ENCODE results near the gene AGAP2. TPM values are rescaled to one million over a fixed set of nuclear protein-coding genes. Genes with fewer than 3 reads are reported as not detected.

Gene AGAP2
- total RNA-seq, 2 experiments from 2014 or later = 21.0 to 21.2 TPM

DNA sequence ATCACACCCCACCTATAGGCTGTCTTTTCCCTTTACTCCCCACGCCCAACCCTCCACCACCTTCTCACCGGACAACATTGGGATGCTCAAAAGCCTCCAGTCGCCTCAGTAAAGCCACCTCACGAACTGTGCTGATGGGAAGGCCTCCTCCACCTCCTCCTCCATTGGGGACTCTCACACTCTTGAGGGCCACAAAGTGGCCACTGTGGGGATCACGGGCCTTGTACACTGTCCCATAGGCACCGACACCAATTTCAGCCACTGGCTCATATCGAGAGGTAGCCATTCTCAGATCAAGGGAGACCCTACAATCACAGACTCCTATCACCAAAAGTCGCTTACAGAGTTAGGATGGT is 12.9 kb upstream of the AGAP2 start:
- Histone ChIP-seq H3K27ac (ENCODE audit: low read depth in 1 of 2, low read length in 2 of 2) (peak overlapping the region; percentile 74 to 78), H3K27me3 (ENCODE audit: control insufficient read depth in 1 of 2, insufficient read depth in 2 of 2, low read length in 2 of 2) (no peaks in the 10 kb centered on the region), H3K36me3 (ENCODE audit: insufficient read depth, low read length) (peaks cover 34% of the 10 kb centered on the region), H3K4me1 (ENCODE audit: insufficient read depth, low read length) (peaks cover 50% of the 10 kb centered on the region), H3K4me3 (ENCODE audit: low read length) (peak overlapping the region; percentile 66), H3K9me3 (ENCODE audit: control insufficient read depth in 1 of 2, insufficient read depth in 1 of 2, low read length in 2 of 2) (no peaks in the 10 kb centered on the region)
- ChIA-PET POLR2A (interaction anchor here (0.6 to 1.2 kb wide), 7 partner anchors 10 to 1787 kb away, joined by 3 to 9 read pairs (median 3); partner anchors contain the start of genes CYP27B1 and DDIT3), CTCF (interaction anchor here (0.8 kb wide), 1 partner anchor 168 kb away, joined by 3 read pairs; no protein-coding TSS in a partner anchor)
- DNase-seq (peak in 1 of 14 experiments; percentile 39), ATAC-seq (ENCODE audit: poor library complexity) (no peak)
- Mint-ChIP-seq H3K4me3 (peak overlapping the region; percentile 89), H3K27me3 (no peaks in the 10 kb centered on the region), H3K9me3 (no peaks in the 10 kb centered on the region), H3K27ac (peak overlapping the region; percentile 87), H3K36me3 (ENCODE audit: low read depth) (peaks cover 55% of the 10 kb centered on the region), H3K4me1 (ENCODE audit: low read depth) (peaks cover 62% of the 10 kb centered on the region)
- TF ChIP-seq, protein P1, sequence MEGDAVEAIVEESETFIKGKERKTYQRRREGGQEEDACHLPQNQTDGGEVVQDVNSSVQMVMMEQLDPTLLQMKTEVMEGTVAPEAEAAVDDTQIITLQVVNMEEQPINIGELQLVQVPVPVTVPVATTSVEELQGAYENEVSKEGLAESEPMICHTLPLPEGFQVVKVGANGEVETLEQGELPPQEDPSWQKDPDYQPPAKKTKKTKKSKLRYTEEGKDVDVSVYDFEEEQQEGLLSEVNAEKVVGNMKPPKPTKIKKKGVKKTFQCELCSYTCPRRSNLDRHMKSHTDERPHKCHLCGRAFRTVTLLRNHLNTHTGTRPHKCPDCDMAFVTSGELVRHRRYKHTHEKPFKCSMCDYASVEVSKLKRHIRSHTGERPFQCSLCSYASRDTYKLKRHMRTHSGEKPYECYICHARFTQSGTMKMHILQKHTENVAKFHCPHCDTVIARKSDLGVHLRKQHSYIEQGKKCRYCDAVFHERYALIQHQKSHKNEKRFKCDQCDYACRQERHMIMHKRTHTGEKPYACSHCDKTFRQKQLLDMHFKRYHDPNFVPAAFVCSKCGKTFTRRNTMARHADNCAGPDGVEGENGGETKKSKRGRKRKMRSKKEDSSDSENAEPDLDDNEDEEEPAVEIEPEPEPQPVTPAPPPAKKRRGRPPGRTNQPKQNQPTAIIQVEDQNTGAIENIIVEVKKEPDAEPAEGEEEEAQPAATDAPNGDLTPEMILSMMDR (IDR thresholded peaks at IDR 0.05) = no peak
- intact Hi-C loops (cut with DNase I, micrococcal nuclease) = loop anchor here (5.0 kb wide), 3 partner anchors 96 to 274 kb away; partner anchors contain the start of genes ARHGAP9 (in 1 of the 2), CTDSP2 (in 1 of the 2), DDIT3 (in 1 of the 2) and MBD6 (in 1 of the 2)

DNA sequence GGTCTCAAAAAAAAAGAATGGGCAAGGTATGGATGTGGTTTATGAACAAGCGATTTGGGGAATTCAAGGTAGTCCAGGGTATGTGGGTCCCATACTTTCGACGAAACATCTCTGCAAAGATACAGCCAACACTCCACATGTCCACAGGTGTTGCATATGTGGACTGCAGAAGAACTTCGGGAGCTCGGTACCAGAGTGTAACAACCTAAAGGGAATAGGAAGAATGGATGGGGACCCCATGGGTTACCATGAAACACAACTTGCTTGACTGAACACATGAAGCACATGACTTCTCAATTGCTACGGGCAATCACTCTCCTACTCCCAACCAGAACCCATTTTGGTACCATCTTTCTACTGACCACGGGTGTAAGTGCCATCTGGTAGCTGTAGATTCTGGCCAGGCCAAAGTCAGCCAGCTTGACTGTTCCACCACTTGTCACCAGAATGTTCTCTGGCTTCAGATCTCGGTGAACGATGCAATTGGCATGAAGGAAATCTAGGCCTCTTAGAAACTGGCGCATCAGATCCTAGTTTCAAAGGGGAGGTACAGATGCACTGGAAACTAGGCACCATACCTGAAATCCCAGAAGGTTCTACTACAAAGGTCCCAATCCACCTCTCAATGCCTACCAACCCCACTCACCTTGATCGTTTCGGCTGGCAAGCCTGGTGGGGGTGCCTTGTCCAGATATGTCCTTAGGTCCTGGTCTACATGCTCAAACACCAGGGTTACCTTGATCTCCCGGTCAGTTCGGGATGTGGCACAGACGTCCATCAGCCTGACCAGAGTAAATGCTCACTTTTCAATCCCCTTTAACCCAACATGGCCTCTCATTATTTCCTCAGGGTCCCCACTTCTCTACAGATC is 12.3 kb upstream of the AGAP2 start:
- H3K27me3 Mint-ChIP-seq = no peaks in the 10 kb centered on the region
- TF ChIP-seq, protein P1 (IDR thresholded peaks at IDR 0.05) = no peak
- H3K4me1 Mint-ChIP-seq (ENCODE audit: low read depth) = peaks cover 62% of the 10 kb centered on the region
- peaks cover 51% of the 10 kb centered on the region for H3K36me3 Mint-ChIP-seq (ENCODE audit: low read depth)
- peak overlapping the region; percentile 87 for H3K27ac Mint-ChIP-seq
- Histone ChIP-seq H3K36me3 (ENCODE audit: insufficient read depth, low read length) (peaks cover 38% of the 10 kb centered on the region), H3K27me3 (ENCODE audit: control insufficient read depth in 1 of 2, insufficient read depth in 2 of 2, low read length in 2 of 2) (no peaks in the 10 kb centered on the region), H3K4me1 (ENCODE audit: insufficient read depth, low read length) (peaks cover 49% of the 10 kb centered on the region), H3K27ac (ENCODE audit: low read depth in 1 of 2, low read length in 2 of 2) (peak overlapping the region in 1 of 2 donors; percentile 78), H3K9me3 (ENCODE audit: control insufficient read depth in 1 of 2, insufficient read depth in 1 of 2, low read length in 2 of 2) (no peaks in the 10 kb centered on the region), H3K4me3 (ENCODE audit: low read length) (peak overlapping the region; percentile 66)
- no peaks in the 10 kb centered on the region for H3K9me3 Mint-ChIP-seq
- ChIA-PET POLR2A (interaction anchor here (0.6 to 1.2 kb wide), 4 partner anchors 10 to 1786 kb away, joined by 3 to 4 read pairs (median 3); partner anchors contain the start of genes EEF1AKMT3 and METTL1), CTCF (no interaction called here)
- intact Hi-C loops (cut with DNase I, micrococcal nuclease) = loop anchor here (5.0 kb wide), 3 partner anchors 97 to 273 kb away; partner anchors contain the start of genes ARHGAP9 (in 1 of the 2), CTDSP2 (in 1 of the 2), DDIT3 (in 1 of the 2) and MBD6 (in 1 of the 2)
- H3K4me3 Mint-ChIP-seq = peak overlapping the region; percentile 89
- ATAC-seq (ENCODE audit: poor library complexity) (no peak), DNase-seq (peak in 1 of 14 experiments; percentile 33)

DNA sequence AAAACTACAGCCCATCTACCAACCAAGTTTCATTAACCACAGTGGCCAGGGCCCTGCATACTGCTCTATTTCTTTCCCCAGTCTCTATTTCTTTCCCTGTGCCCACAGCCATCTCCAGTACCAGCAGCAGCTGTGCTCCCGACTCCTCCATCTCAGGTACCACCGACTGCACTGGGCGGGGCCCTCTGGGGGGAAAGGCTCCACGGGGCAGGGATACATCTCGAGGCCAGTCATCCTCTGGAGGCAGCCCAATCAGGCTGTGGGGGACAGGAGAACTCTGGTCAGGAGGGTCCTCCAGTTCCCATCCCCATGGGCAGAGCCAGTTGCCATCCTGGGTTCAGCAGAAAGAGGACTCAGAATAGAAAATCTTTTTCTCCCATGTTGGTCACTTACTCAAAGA is 10.5 kb upstream of the AGAP2 start:
- Histone ChIP-seq H3K27me3 (ENCODE audit: control insufficient read depth in 1 of 2, insufficient read depth in 2 of 2, low read length in 2 of 2) (no peaks in the 10 kb centered on the region), H3K27ac (ENCODE audit: low read depth in 1 of 2, low read length in 2 of 2) (no peak overlapping the region), H3K4me1 (ENCODE audit: insufficient read depth, low read length) (peaks cover 56% of the 10 kb centered on the region), H3K9me3 (ENCODE audit: control insufficient read depth in 1 of 2, insufficient read depth in 1 of 2, low read length in 2 of 2) (no peaks in the 10 kb centered on the region), H3K4me3 (ENCODE audit: low read length) (no peak overlapping the region), H3K36me3 (ENCODE audit: insufficient read depth, low read length) (peaks cover 38% of the 10 kb centered on the region)
- H3K36me3 Mint-ChIP-seq (ENCODE audit: low read depth) = peaks cover 57% of the 10 kb centered on the region
- no peak overlapping the region for H3K4me3 Mint-ChIP-seq
- no peaks in the 10 kb centered on the region for H3K27me3 Mint-ChIP-seq
- H3K27ac Mint-ChIP-seq = no peak overlapping the region
- POLR2A ChIA-PET = no interaction called here
- TF ChIP-seq, protein P1 (IDR thresholded peaks at IDR 0.05) = no peak
- no peak for ATAC-seq (ENCODE audit: poor library complexity)
- peaks cover 70% of the 10 kb centered on the region for H3K4me1 Mint-ChIP-seq (ENCODE audit: low read depth)
- intact Hi-C loops (cut with DNase I, micrococcal nuclease) = no loop called here
- CTCF ChIA-PET = interaction anchor here (2.1 kb wide), 1 partner anchor 8 kb away, joined by 6 read pairs; no protein-coding TSS in a partner anchor
- DNase-seq = no peak
- no peaks in the 10 kb centered on the region for H3K9me3 Mint-ChIP-seq

All from CD4-positive, alpha-beta T cell (primary cell).